Neural progenitor cell (in vitro differentiated cells): ENCODE results near the gene COA8. TPM values are rescaled to one million over a fixed set of nuclear protein-coding genes. Genes with fewer than 3 reads are reported as not detected.

Source experiments
- DNase-seq: peaks from one replicate; pipeline ENCODE4 v3.0.0-alpha.2; 2016; ENCODE audit warnings: low spot score
- H2AFZ ChIP-seq: fragments of 200-600 bp; sonication (generic); replicated peaks from 2 replicates; pipeline ENCODE4 v1.6.1; 2016; ENCODE audit warnings: antibody characterized with exemption
- H3F3A ChIP-seq: fragments of 200-600 bp; sonication (generic); 2 replicates; pipeline ENCODE4 v1.6.1; 2016; ENCODE audit warnings: antibody characterized with exemption, low read depth
- H3K27ac ChIP-seq: fragments of 200-600 bp; sonication (generic); 2 replicates; pipeline ENCODE4 v1.5.1; 2016; ENCODE audit warnings: mild to moderate bottlenecking
- H3K27me3 ChIP-seq: fragments of 200-600 bp; sonication (generic); 2 replicates; pipeline ENCODE4 v1.6.1; 2016; ENCODE audit warnings: mild to moderate bottlenecking, moderate library complexity
- H3K36me3 ChIP-seq: fragments of 200-600 bp; sonication (generic); 2 replicates; pipeline ENCODE4 v1.5.1; 2016
- H3K4me1 ChIP-seq: fragments of 200-600 bp; sonication (generic); 2 replicates; pipeline ENCODE4 v1.6.1; 2016; ENCODE audit warnings: mixed run types
- H3K4me2 ChIP-seq: fragments of 200-600 bp; sonication (generic); 2 replicates; pipeline ENCODE4 v1.6.1; 2016
- H3K4me3 ChIP-seq: fragments of 200-600 bp; sonication (generic); 2 replicates; pipeline ENCODE4 v1.5.1; 2016
- H3K79me2 ChIP-seq: fragments of 200-600 bp; sonication (generic); 2 replicates; pipeline ENCODE4 v1.6.1; 2016; ENCODE audit warnings: low read depth
- H3K9ac ChIP-seq: fragments of 200-600 bp; sonication (generic); 2 replicates; pipeline ENCODE4 v1.6.1; 2016
- H3K9me3 ChIP-seq: fragments of 200-600 bp; sonication (generic); 2 replicates; pipeline ENCODE4 v1.5.1; 2016; ENCODE audit warnings: low read depth
- H4K20me1 ChIP-seq: fragments of 200-600 bp; sonication (generic); 2 replicates; pipeline ENCODE4 v1.6.1; 2016; ENCODE audit warnings: low read depth
- H3K27ac Mint-ChIP-seq: 3 replicates; pipeline ENCODE4 v1.8.0; 2021; ENCODE audit warnings: mixed read lengths
- H3K27me3 Mint-ChIP-seq: 2 replicates; pipeline ENCODE4 v1.8.0; 2022; ENCODE audit warnings: low read depth, mild to moderate bottlenecking, inconsistent platforms, moderate library complexity, mixed read lengths; ENCODE audit not compliant: insufficient read depth
- H3K36me3 Mint-ChIP-seq: 3 replicates; pipeline ENCODE4 v1.8.0; 2021; ENCODE audit warnings: mixed read lengths
- H3K4me1 Mint-ChIP-seq: 3 replicates; pipeline ENCODE4 v1.8.0; 2021; ENCODE audit warnings: mixed read lengths
- H3K4me3 Mint-ChIP-seq: 3 replicates; pipeline ENCODE4 v1.8.0; 2021; ENCODE audit warnings: mild to moderate bottlenecking, moderate library complexity, mixed read lengths
- H3K9me3 Mint-ChIP-seq: 3 replicates; pipeline ENCODE4 v1.8.0; 2020; ENCODE audit warnings: mixed read lengths
- EZH2 ChIP-seq: fragments of 200-600 bp; sonication (generic); IDR thresholded peaks from 2 replicates; pipeline ENCODE4 v1.6.1; 2017; ENCODE audit warnings: antibody characterized with exemption, mild to moderate bottlenecking, moderate library complexity
- EZH2phosphoT487 ChIP-seq: fragments of 200-600 bp; sonication (generic); IDR thresholded peaks from 2 replicates; pipeline ENCODE4 v1.6.1; 2017; ENCODE audit warnings: antibody characterized with exemption
- total RNA-seq: library from RNA; depleted of rRNA; stranded (reverse); fragments of >200 nt; gene quantifications from 2 replicates; pipeline ENCODE4 v1.2.3, GENCODE V29; 2015; ENCODE audit warnings: low replicate concordance
- TF ChIP-seq, protein P1 (sequence below): fragments of 200-600 bp; sonication (generic); IDR thresholded peaks from 2 replicates; pipeline ENCODE4 v1.5.1; 2017; ENCODE audit warnings: antibody characterized with exemption, mild to moderate bottlenecking

Gene COA8
- total RNA-seq, 1 donor from 2014 or later = 72.3 TPM

GRCh38 chr14:103562179-103562428, 656 bp upstream of the COA8 start:
- Histone ChIP-seq H3K79me2 (peaks cover 95% of the 10 kb centered on the region), H4K20me1 (peaks cover 50% of the 10 kb centered on the region), H3K36me3 (peaks cover 8% of the 10 kb centered on the region), H3K9me3 (no peaks in the 10 kb centered on the region), H3K9ac (peak overlapping the region; percentile 94), H3K4me3 (peak overlapping the region; percentile 97), H3K4me2 (peak overlapping the region; percentile 96), H3F3A (peaks cover 37% of the 10 kb centered on the region), H3K4me1 (peaks cover 16% of the 10 kb centered on the region), H3K27me3 (no peaks in the 10 kb centered on the region), H2AFZ (peak overlapping the region; percentile 84), H3K27ac (peak overlapping the region; percentile 99)
- Mint-ChIP-seq H3K27ac (no peak overlapping the region), H3K9me3 (no peaks in the 10 kb centered on the region), H3K4me1 (peaks cover 48% of the 10 kb centered on the region), H3K27me3 (no peaks in the 10 kb centered on the region), H3K36me3 (peaks cover 13% of the 10 kb centered on the region), H3K4me3 (peak overlapping the region; percentile 95)
- peak; percentile 78 for DNase-seq
- no peak for TF ChIP-seq EZH2phosphoT487
- TF ChIP-seq EZH2 = no peak
- TF ChIP-seq, protein P1, sequence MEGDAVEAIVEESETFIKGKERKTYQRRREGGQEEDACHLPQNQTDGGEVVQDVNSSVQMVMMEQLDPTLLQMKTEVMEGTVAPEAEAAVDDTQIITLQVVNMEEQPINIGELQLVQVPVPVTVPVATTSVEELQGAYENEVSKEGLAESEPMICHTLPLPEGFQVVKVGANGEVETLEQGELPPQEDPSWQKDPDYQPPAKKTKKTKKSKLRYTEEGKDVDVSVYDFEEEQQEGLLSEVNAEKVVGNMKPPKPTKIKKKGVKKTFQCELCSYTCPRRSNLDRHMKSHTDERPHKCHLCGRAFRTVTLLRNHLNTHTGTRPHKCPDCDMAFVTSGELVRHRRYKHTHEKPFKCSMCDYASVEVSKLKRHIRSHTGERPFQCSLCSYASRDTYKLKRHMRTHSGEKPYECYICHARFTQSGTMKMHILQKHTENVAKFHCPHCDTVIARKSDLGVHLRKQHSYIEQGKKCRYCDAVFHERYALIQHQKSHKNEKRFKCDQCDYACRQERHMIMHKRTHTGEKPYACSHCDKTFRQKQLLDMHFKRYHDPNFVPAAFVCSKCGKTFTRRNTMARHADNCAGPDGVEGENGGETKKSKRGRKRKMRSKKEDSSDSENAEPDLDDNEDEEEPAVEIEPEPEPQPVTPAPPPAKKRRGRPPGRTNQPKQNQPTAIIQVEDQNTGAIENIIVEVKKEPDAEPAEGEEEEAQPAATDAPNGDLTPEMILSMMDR = no peak

GRCh38 chr14:103563226-103563620, 463 bp downstream of the COA8 start:
- Mint-ChIP-seq H3K27ac (no peak overlapping the region), H3K4me3 (peak overlapping the region; percentile 92)

DNA sequence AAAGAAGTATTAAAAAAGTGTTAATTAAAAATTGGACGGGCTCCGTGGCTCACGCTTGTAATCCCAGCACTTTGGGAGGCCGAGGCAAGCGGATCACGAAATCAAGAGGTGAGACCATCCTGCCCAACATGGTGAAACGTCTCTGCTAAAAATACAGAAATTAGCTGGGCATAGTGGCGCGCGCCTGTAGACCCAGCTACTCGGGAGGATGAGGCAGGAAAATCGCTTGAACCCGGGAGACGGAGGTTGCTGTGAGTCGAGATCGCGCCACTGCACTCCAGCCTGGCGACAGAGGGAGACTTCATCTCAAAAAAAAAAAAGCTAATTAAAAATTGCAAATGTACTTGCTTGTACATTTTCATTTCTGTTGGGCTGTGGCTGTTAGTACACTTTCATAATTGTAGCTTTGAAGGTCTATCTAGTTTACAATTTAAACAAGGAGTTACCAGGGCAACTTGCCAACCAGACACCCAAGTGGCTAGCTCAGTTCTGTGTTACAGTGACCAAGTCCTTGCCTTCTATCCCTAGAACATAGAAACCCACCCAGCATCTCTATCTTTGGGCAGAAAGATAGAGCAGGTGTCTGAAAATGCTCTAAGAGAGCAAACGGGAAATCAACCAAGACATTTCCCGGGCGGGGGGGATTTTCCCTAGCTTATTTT, 1.2 kb downstream of the COA8 start:
- Histone ChIP-seq H3F3A (peaks cover 22% of the 10 kb centered on the region), H2AFZ (no peak overlapping the region), H3K9ac (peak overlapping the region; percentile 64), H3K4me2 (peak overlapping the region; percentile 96), H3K4me3 (peak overlapping the region; percentile 97), H3K79me2 (peaks cover 96% of the 10 kb centered on the region), H3K9me3 (no peaks in the 10 kb centered on the region), H3K36me3 (peaks cover 6% of the 10 kb centered on the region), H3K4me1 (peaks cover 16% of the 10 kb centered on the region), H4K20me1 (peaks cover 50% of the 10 kb centered on the region), H3K27ac (no peak overlapping the region), H3K27me3 (no peaks in the 10 kb centered on the region)
- Mint-ChIP-seq H3K27ac (peak overlapping the region; percentile 86), H3K4me3 (peak overlapping the region; percentile 92), H3K4me1 (peaks cover 44% of the 10 kb centered on the region), H3K36me3 (peaks cover 13% of the 10 kb centered on the region), H3K27me3 (no peaks in the 10 kb centered on the region), H3K9me3 (no peaks in the 10 kb centered on the region)
- TF ChIP-seq, protein P1 = no peak
- no peak for TF ChIP-seq EZH2phosphoT487
- no peak for TF ChIP-seq EZH2
- no peak for DNase-seq

More at GRCh38 chr14:103563226-103563620, 463 bp downstream of the COA8 start:
- H3F3A ChIP-seq = peaks cover 29% of the 10 kb centered on the region
- Mint-ChIP-seq H3K27me3 (no peaks in the 10 kb centered on the region), H3K9me3 (no peaks in the 10 kb centered on the region), H3K36me3 (peaks cover 13% of the 10 kb centered on the region), H3K4me1 (peaks cover 45% of the 10 kb centered on the region)
- H4K20me1 ChIP-seq = peaks cover 58% of the 10 kb centered on the region
- H2AFZ ChIP-seq = peak overlapping the region; percentile 84
- H3K9me3 ChIP-seq = no peaks in the 10 kb centered on the region
- peaks cover 96% of the 10 kb centered on the region for H3K79me2 ChIP-seq
- H3K27ac ChIP-seq = no peak overlapping the region
- no peak for DNase-seq
- no peak for TF ChIP-seq EZH2
- TF ChIP-seq, protein P1 = no peak
- H3K4me2 ChIP-seq = peak overlapping the region; percentile 96
- peaks cover 16% of the 10 kb centered on the region for H3K4me1 ChIP-seq
- H3K36me3 ChIP-seq = peaks cover 8% of the 10 kb centered on the region
- peak overlapping the region; percentile 97 for H3K4me3 ChIP-seq
- H3K27me3 ChIP-seq = no peaks in the 10 kb centered on the region
- H3K9ac ChIP-seq = peak overlapping the region; percentile 64
